ENCODE results near the gene TAPT1. TPM values are rescaled to one million over a fixed set of nuclear protein-coding genes. Genes with fewer than 3 reads are reported as not detected.

The TAPT1 gene
- total and polyA plus RNA-seq, 2 of the 13 experiments (the other 11 are each of a cell fraction or from before 2014, with no cell fraction given) = 24.5 to 25.3 TPM

GRCh38 chr4:16140879-16141249 is 85.4 kb downstream of the TAPT1 start (continued):
- TF ChIP-seq BRF2 (CRISPR knock-in tag; IDR thresholded peaks at IDR 0.05) = no peak
- peak; percentile 82 for TF ChIP-seq GATAD2A (CRISPR knock-in tag; IDR thresholded peaks at IDR 0.05)
- TF ChIP-seq WIZ (CRISPR knock-in tag; IDR thresholded peaks at IDR 0.05) = 0 out of 2 replicates have a peak, but pooled peaks have one; percentile 59
- TF ChIP-seq ZNF639 (CRISPR knock-in tag; conservative IDR thresholded peaks at IDR 0.05) = no peak
- no peak for TF ChIP-seq ZNF280B (CRISPR knock-in tag; IDR thresholded peaks at IDR 0.05; ENCODE audit: borderline replicate concordance)
- no peak for TF ChIP-seq ZNF235 (CRISPR knock-in tag; IDR thresholded peaks at IDR 0.05; ENCODE audit: borderline replicate concordance)
- peak; percentile 88 for TF ChIP-seq ZBTB37 (CRISPR knock-in tag; IDR thresholded peaks at IDR 0.05)
- no peak for TF ChIP-seq POGZ (CRISPR knock-in tag; IDR thresholded peaks at IDR 0.05)
- no peak for TF ChIP-seq NFKBIZ (CRISPR knock-in tag; IDR thresholded peaks at IDR 0.05)
- no peak for TF ChIP-seq CSRNP2 (CRISPR knock-in tag; conservative IDR thresholded peaks at IDR 0.05; ENCODE audit: low read depth)
- TF ChIP-seq TFAP4 (IDR thresholded peaks at IDR 0.05; ENCODE audit: borderline replicate concordance, low read depth) = no peak
- TF ChIP-seq KAT2B (IDR thresholded peaks at IDR 0.05; ENCODE audit: borderline replicate concordance, low read depth, low read length) = no peak
- no peak for TF ChIP-seq ZNF432 (CRISPR knock-in tag; IDR thresholded peaks at IDR 0.05; ENCODE audit: borderline replicate concordance)
- TF ChIP-seq U2AF2 (IDR thresholded peaks at IDR 0.05; ENCODE audit: low read depth, low read length) = no peak
- TF ChIP-seq ZNF570 (CRISPR knock-in tag; IDR thresholded peaks at IDR 0.05; ENCODE audit: borderline replicate concordance) = no peak
- TF ChIP-seq AKNA (CRISPR knock-in tag; IDR thresholded peaks at IDR 0.05; ENCODE audit: borderline replicate concordance) = no peak
- no peak for TF ChIP-seq ZNF232 (CRISPR knock-in tag; IDR thresholded peaks at IDR 0.05; ENCODE audit: borderline replicate concordance)

All from HepG2 (cell line).